ENCODE results near the gene N4BP2L2. TPM values are rescaled to one million over a fixed set of nuclear protein-coding genes. Genes with fewer than 3 reads are reported as not detected.

Gene N4BP2L2
- total RNA-seq, 2 experiments from 2014 or later, result 97.1 to 111 TPM

GRCh38 chr13:32419862-32420261 lies 118.7 kb downstream of the N4BP2L2 start:
- no peak for ATAC-seq
- Mint-ChIP-seq H3K4me3 (no peak overlapping the region), H3K9me3 (ENCODE audit: insufficient read depth) (peaks cover 20% of the 10 kb centered on the region), H3K27me3 (ENCODE audit: low read depth) (no peaks in the 10 kb centered on the region), H3K36me3 (ENCODE audit: low read depth) (peaks cover 65% of the 10 kb centered on the region), H3K27ac (no peak overlapping the region), H3K4me1 (ENCODE audit: low read depth) (peaks cover 16% of the 10 kb centered on the region)
- ChIA-PET POLR2A (no interaction called here), CTCF (no interaction called here)
- no peak for DNase-seq

- DNase-seq, result no peak
Measured at GRCh38 chr13:32417995-32418394, 120.6 kb downstream of the N4BP2L2 start.

DNA sequence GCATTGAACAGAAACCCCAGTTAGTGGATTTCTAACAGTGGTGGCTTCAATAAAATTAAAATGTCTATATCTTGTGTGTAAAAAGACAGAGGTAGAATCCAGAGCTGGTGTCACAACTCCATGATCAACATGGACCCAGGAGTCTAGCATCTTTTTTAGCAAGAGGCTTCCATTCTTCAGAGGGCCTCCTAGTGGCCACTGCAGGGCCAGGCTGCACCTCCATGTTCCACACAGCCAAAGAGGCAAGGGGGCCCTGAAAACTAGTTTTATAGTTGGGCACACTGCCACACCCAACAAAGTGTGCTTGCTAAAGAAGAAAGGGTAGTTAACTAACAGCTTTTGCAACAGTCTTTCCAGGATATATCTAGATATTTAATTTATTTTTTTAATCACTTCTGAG lies 123.6 kb downstream of the N4BP2L2 start:
- peak; percentile 60 for ATAC-seq
- Mint-ChIP-seq H3K4me3 (no peak overlapping the region), H3K27me3 (ENCODE audit: low read depth) (no peaks in the 10 kb centered on the region), H3K36me3 (ENCODE audit: low read depth) (peaks cover 32% of the 10 kb centered on the region), H3K9me3 (ENCODE audit: insufficient read depth) (peaks cover 1% of the 10 kb centered on the region), H3K27ac (no peak overlapping the region), H3K4me1 (ENCODE audit: low read depth) (no peaks in the 10 kb centered on the region)
- CTCF ChIA-PET, result interaction anchor here (0.6 to 1.3 kb wide), 10 partner anchors 11 to 91 kb away, joined by 3 to 5 read pairs (median 3); no protein-coding TSS in a partner anchor
- POLR2A ChIA-PET, result interaction anchor here (0.8 to 0.9 kb wide), 2 partner anchors 17 to 100 kb away, joined by 3 to 4 read pairs; no protein-coding TSS in a partner anchor
- DNase-seq, result peak; percentile 46

More at GRCh38 chr13:32417995-32418394, 120.6 kb downstream of the N4BP2L2 start:
- CTCF ChIA-PET, result no interaction called here
- Mint-ChIP-seq H3K27me3 (ENCODE audit: low read depth) (no peaks in the 10 kb centered on the region), H3K27ac (no peak overlapping the region), H3K36me3 (ENCODE audit: low read depth) (peaks cover 57% of the 10 kb centered on the region), H3K4me1 (ENCODE audit: low read depth) (peaks cover 3% of the 10 kb centered on the region), H3K4me3 (no peak overlapping the region), H3K9me3 (ENCODE audit: insufficient read depth) (peaks cover 20% of the 10 kb centered on the region)
- POLR2A ChIA-PET, result interaction anchor here (0.5 kb wide), 1 partner anchor 103 kb away, joined by 3 read pairs; the partner anchor contains the start of genes BRCA2 and ZAR1L
- ATAC-seq, result no peak

DNA sequence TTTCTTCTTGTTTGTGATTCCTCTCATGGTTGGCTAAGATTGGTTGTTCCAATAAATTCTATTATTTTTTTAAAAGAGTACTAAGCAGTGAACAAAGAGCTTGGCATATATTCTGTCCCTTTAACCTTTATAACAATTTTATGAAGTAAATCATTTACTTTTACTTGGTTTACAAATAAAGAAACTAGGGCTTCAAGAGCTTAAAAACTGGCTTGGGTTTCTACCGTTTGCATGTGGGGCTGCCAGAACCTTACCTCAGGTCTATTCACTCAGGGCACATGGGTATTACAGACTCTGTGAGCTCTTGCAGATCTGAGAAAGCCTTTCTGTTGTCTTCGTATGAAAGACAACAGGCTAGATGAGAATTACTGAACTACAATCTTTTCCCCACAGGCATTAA lies 124.0 kb downstream of the N4BP2L2 start:
- POLR2A ChIA-PET, result interaction anchor here (0.8 kb wide), 1 partner anchor 18 kb away, joined by 3 read pairs; no protein-coding TSS in a partner anchor
- Mint-ChIP-seq H3K36me3 (ENCODE audit: low read depth) (peaks cover 28% of the 10 kb centered on the region), H3K4me1 (ENCODE audit: low read depth) (no peaks in the 10 kb centered on the region), H3K9me3 (ENCODE audit: insufficient read depth) (no peaks in the 10 kb centered on the region), H3K27ac (no peak overlapping the region), H3K27me3 (ENCODE audit: low read depth) (no peaks in the 10 kb centered on the region), H3K4me3 (no peak overlapping the region)
- DNase-seq (no peak), ATAC-seq (no peak)
- CTCF ChIA-PET, result interaction anchor here (0.6 to 1.3 kb wide), 9 partner anchors 11 to 92 kb away, joined by 3 to 5 read pairs (median 3); no protein-coding TSS in a partner anchor

DNA sequence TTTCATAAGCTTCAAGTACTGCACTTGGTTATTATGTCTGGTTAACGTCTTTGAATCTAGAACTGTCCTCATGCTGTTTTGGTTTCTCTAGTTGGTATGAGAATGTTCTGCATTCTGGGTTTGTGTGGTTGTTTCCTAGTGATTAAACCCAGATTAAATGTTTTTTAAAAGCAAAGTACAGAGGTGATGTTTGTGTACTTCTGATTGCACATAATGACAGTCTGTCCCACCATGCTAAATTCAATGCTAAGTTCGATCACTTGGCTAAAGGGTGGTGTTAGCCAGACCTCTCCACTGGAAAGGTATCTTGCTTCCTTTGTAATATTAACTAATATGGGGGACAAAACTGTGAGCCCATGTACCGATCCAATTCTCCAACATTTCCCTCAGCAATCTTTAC lies 125.3 kb downstream of the N4BP2L2 start:
- DNase-seq, result no peak
- Mint-ChIP-seq H3K4me1 (ENCODE audit: low read depth) (peaks cover 8% of the 10 kb centered on the region), H3K27me3 (ENCODE audit: low read depth) (no peaks in the 10 kb centered on the region), H3K36me3 (ENCODE audit: low read depth) (peaks cover 23% of the 10 kb centered on the region), H3K27ac (no peak overlapping the region), H3K9me3 (ENCODE audit: insufficient read depth) (no peaks in the 10 kb centered on the region), H3K4me3 (no peak overlapping the region)
- ATAC-seq, result no peak
- ChIA-PET POLR2A (no interaction called here), CTCF (interaction anchor here (0.9 kb wide), 1 partner anchor 168 kb away, joined by 3 read pairs; no protein-coding TSS in a partner anchor)

GRCh38 chr13:32409561-32410421 lies 128.8 kb downstream of the N4BP2L2 start:
- Mint-ChIP-seq H3K27ac (no peak overlapping the region), H3K4me3 (no peak overlapping the region), H3K27me3 (ENCODE audit: low read depth) (no peaks in the 10 kb centered on the region), H3K4me1 (ENCODE audit: low read depth) (peaks cover 9% of the 10 kb centered on the region), H3K9me3 (ENCODE audit: insufficient read depth) (no peaks in the 10 kb centered on the region), H3K36me3 (ENCODE audit: low read depth) (peaks cover 30% of the 10 kb centered on the region)
- CTCF ChIA-PET, result interaction anchor here (0.6 kb wide), 1 partner anchor 136 kb away, joined by 3 read pairs; no protein-coding TSS in a partner anchor
- ATAC-seq (no peak), DNase-seq (no peak)
- POLR2A ChIA-PET, result interaction anchor here (2.5 kb wide), 1 partner anchor 17 kb away, joined by 7 read pairs; the partner anchor contains the start of gene N4BP2L1

- Mint-ChIP-seq H3K36me3 (ENCODE audit: low read depth) (peaks cover 25% of the 10 kb centered on the region), H3K4me3 (no peak overlapping the region), H3K9me3 (ENCODE audit: insufficient read depth) (no peaks in the 10 kb centered on the region), H3K4me1 (ENCODE audit: low read depth) (peaks cover 9% of the 10 kb centered on the region), H3K27ac (no peak overlapping the region), H3K27me3 (ENCODE audit: low read depth) (no peaks in the 10 kb centered on the region)
- no peak for ATAC-seq
- CTCF ChIA-PET, result interaction anchor here (0.6 to 1.2 kb wide), 2 partner anchors 27 to 137 kb away, joined by 3 to 4 read pairs; no protein-coding TSS in a partner anchor
- POLR2A ChIA-PET, result interaction anchor here (2.5 kb wide), 1 partner anchor 18 kb away, joined by 7 read pairs; the partner anchor contains the start of gene N4BP2L1
- no peak for DNase-seq
Measured at GRCh38 chr13:32409001-32409313, 129.6 kb downstream of the N4BP2L2 start.

DNA sequence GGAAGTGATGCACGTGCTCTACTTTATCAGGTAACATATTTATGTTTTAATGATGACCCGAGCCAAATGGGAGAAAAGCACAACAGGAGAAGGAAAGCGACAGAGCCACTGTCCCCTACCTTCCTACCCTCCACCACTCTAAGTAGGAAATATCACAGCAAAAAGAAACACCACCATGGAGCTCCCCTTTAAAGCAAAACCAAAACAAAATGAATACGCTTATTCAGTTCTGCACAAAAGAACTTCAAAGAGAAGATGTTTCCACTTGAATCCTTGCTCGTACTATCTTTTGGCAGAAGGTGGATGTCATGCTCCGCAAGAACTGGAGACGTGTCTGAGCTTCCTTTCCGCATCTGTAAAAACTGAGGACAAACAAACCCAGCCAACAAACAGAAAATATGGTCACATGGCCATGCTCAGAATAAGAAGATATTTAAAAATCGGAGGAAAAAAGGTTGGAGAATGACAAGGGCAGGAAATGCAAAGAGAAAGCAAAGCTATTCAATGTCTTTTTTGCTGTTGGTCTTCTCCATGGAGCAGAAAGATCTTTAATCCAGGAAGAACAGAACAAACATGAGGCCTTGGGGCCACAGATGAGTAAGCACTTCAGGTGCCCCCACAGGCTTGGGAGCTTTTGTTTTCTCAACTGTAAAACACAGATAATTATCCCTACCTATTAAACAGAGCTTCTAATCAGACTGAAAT lies 130.1 kb downstream of the N4BP2L2 start:
- no peaks in the 10 kb centered on the region for H3K9me3 Mint-ChIP-seq (ENCODE audit: insufficient read depth)
- no peak overlapping the region for H3K4me3 Mint-ChIP-seq
- peaks cover 25% of the 10 kb centered on the region for H3K36me3 Mint-ChIP-seq (ENCODE audit: low read depth)
- ChIA-PET CTCF (interaction anchor here (1.2 kb wide), 1 partner anchor 27 kb away, joined by 4 read pairs; no protein-coding TSS in a partner anchor), POLR2A (interaction anchor here (2.5 kb wide), 1 partner anchor 19 kb away, joined by 7 read pairs; the partner anchor contains the start of gene N4BP2L1)
- no peak for DNase-seq
- no peak for ATAC-seq
- no peak overlapping the region for H3K27ac Mint-ChIP-seq
- peaks cover 9% of the 10 kb centered on the region for H3K4me1 Mint-ChIP-seq (ENCODE audit: low read depth)
- H3K27me3 Mint-ChIP-seq (ENCODE audit: low read depth), result no peaks in the 10 kb centered on the region

GRCh38 chr13:32407854-32408253 lies 130.7 kb downstream of the N4BP2L2 start:
- Mint-ChIP-seq H3K9me3 (ENCODE audit: insufficient read depth) (no peaks in the 10 kb centered on the region), H3K36me3 (ENCODE audit: low read depth) (peaks cover 31% of the 10 kb centered on the region), H3K4me3 (no peak overlapping the region), H3K27me3 (ENCODE audit: low read depth) (no peaks in the 10 kb centered on the region), H3K27ac (no peak overlapping the region), H3K4me1 (ENCODE audit: low read depth) (peaks cover 9% of the 10 kb centered on the region)
- no peak for ATAC-seq
- ChIA-PET CTCF (interaction anchor here (1.2 kb wide), 1 partner anchor 26 kb away, joined by 4 read pairs; no protein-coding TSS in a partner anchor), POLR2A (interaction anchor here (2.5 kb wide), 1 partner anchor 19 kb away, joined by 7 read pairs; the partner anchor contains the start of gene N4BP2L1)
- DNase-seq, result no peak

DNA sequence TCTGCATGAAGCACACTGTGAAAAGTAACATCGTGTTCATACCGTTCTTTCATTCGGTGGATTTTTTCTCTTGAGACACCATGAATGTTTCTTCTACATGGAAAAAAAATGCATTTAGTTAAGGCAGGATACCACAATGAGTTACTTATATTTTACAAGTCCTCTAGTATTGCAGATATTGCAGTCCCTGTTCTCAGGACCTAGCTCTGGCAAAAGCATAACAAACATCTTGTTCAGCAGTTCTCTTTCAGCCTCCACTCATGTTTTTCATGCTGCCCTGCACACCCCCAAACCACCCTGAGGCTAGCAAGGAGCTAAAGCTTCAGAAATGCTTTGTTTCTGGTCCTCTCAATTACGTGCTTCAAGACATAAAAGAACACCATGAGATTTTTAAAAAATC lies 135.5 kb downstream of the N4BP2L2 start:
- no peak for DNase-seq
- POLR2A ChIA-PET, result no interaction called here
- H3K27ac Mint-ChIP-seq, result no peak overlapping the region

DNA sequence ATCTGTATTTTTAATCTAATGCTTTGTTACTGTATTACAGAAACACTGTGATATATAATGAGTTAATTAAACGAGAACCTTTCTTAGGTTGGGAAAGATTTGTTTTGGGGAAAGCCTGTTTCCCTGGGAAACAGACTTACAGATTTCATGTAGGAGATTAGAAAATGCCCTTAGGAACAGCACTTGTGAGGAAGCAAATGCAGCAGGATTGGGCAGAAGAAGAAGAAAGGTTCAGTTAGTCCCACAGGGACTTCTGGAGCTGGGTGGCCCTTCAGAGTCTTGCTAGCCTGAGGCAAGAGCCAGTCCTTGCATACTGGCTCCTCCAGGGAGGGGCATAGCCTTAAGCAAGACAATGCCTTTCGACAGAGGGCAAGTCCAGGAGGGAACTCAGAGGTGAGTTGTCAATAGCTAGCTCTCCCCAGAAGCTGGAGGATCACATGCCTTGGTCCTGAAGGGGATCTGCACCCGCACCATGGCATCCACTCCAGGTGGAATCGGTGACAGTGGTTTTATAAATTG lies 147.4 kb downstream of the N4BP2L2 start:
- Mint-ChIP-seq H3K27me3 (ENCODE audit: low read depth) (no peaks in the 10 kb centered on the region), H3K4me3 (no peak overlapping the region), H3K27ac (peak overlapping the region; percentile 69), H3K36me3 (ENCODE audit: low read depth) (peaks cover 42% of the 10 kb centered on the region), H3K9me3 (ENCODE audit: insufficient read depth) (no peaks in the 10 kb centered on the region), H3K4me1 (ENCODE audit: low read depth) (peaks cover 38% of the 10 kb centered on the region)
- ChIA-PET CTCF (interaction anchor here (0.7 to 2.3 kb wide), 10 partner anchors 10 to 260 kb away, joined by 3 to 13 read pairs (median 4); partner anchors contain the start of genes N4BP2L1, N4BP2L2 and PDS5B), POLR2A (interaction anchor here (1.8 to 3.1 kb wide), 3 partner anchors 35 to 76 kb away, joined by 6 to 17 read pairs (median 8); partner anchors contain the start of genes BRCA2, N4BP2L1 and ZAR1L)
- ATAC-seq (no peak), DNase-seq (no peak)

More for the DNA sequence above, 135.5 kb downstream of the N4BP2L2 start:
- H3K4me3 Mint-ChIP-seq, result no peak overlapping the region
- H3K27me3 Mint-ChIP-seq (ENCODE audit: low read depth), result no peaks in the 10 kb centered on the region
- no peak for ATAC-seq
- CTCF ChIA-PET, result no interaction called here
- peaks cover 50% of the 10 kb centered on the region for H3K36me3 Mint-ChIP-seq (ENCODE audit: low read depth)
- no peaks in the 10 kb centered on the region for H3K9me3 Mint-ChIP-seq (ENCODE audit: insufficient read depth)
- peaks cover under 1% of the 10 kb centered on the region for H3K4me1 Mint-ChIP-seq (ENCODE audit: low read depth)
